Measurements from ENCODE around the gene RBM12. TPM values are rescaled to one million over a fixed set of nuclear protein-coding genes. Genes with fewer than 3 reads are reported as not detected.
A peak's percentile ranks its signal among the peaks of the same experiment; 100 is the strongest.

Gene RBM12
- total and polyA plus RNA-seq, 4 donors = 9.5 to 75.0 (median 39.4) TPM

DNA sequence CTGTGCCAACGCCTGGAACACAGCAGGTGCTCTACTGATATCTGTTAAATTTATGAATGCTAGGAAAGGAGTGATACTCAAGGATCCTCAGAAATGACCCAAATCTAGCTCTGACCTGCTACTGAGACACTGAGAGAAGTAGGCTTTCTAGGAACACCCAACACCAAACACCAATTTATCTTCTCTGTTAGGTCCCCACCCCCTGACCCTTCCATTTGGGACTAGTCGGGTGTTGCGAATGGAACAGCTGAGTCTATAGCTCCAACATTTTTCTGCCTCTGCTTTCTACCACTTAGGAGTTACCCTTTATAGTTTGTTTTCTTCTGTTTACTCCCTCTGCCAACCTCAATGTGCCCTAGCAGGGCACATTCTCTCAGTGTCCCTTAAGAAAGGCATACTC lies 24.0 kb downstream of the RBM12 start:
- Histone ChIP-seq H3K27ac (ENCODE audit: low read depth in 1 of 2, low read length in 1 of 2) (no peak overlapping the region), H3K9me3 (ENCODE audit: control insufficient read depth in 4 of 4, insufficient read depth in 3 of 4, low read length in 3 of 4) (no peaks in the 10 kb centered on the region), H3K9ac (ENCODE audit: insufficient read depth in 1 of 2, low read length in 2 of 2) (no peak overlapping the region), H3K4me3 (no peak overlapping the region), H3K27me3 (ENCODE audit: control insufficient read depth in 3 of 3, insufficient read depth in 3 of 3, low read length in 2 of 3) (no peaks in the 10 kb centered on the region), H3K36me3 (ENCODE audit: control insufficient read depth in 4 of 4, insufficient read depth in 4 of 4, low read length in 4 of 4) (peaks cover 0 to 2% (median 0%) of the 10 kb centered on the region in 4 donors), H3K4me1 (ENCODE audit: control insufficient read depth in 5 of 5, insufficient read depth in 5 of 5, low read length in 5 of 5) (peaks cover 8 to 23% (median 14%) of the 10 kb centered on the region in 5 donors)
- ATAC-seq (ENCODE audit: insufficient read depth, low FRiP score) (no peak), DNase-seq (no peak)
- WGBS, 2 donors = 87 to 95% methylated on average over 3 of the region's 3 CpGs
- TF ChIP-seq, protein P1, sequence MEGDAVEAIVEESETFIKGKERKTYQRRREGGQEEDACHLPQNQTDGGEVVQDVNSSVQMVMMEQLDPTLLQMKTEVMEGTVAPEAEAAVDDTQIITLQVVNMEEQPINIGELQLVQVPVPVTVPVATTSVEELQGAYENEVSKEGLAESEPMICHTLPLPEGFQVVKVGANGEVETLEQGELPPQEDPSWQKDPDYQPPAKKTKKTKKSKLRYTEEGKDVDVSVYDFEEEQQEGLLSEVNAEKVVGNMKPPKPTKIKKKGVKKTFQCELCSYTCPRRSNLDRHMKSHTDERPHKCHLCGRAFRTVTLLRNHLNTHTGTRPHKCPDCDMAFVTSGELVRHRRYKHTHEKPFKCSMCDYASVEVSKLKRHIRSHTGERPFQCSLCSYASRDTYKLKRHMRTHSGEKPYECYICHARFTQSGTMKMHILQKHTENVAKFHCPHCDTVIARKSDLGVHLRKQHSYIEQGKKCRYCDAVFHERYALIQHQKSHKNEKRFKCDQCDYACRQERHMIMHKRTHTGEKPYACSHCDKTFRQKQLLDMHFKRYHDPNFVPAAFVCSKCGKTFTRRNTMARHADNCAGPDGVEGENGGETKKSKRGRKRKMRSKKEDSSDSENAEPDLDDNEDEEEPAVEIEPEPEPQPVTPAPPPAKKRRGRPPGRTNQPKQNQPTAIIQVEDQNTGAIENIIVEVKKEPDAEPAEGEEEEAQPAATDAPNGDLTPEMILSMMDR (IDR thresholded peaks at IDR 0.05; ENCODE audit: control extremely low read depth, extremely low read depth) = no peak

DNA sequence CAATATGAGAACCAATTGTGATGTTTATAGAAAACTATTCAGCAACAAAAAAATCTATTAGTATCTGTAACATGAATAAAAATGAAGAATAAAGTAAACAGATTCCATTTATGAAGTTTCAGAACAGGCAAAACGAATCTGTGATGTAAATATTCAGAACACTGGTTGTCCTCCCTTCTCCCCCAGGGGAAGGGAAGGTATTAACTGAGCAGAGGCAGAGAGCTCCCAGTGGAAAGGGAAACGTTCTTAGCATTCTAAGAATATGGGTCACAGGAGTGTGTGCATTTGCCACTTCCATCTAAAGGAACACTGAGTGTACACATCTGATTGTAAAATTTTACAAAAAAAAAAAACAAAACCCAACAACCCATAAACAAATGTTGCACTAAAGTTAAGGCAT lies 25.9 kb downstream of the RBM12 start:
- DNase-seq = no peak
- H3K4me1 ChIP-seq (ENCODE audit: control insufficient read depth in 5 of 5, insufficient read depth in 5 of 5, low read length in 5 of 5) = peaks cover 12 to 23% (median 15%) of the 10 kb centered on the region in 5 donors
- TF ChIP-seq, protein P1 (IDR thresholded peaks at IDR 0.05; ENCODE audit: control extremely low read depth, extremely low read depth) = no peak
- peaks cover 0 to 2% (median 0%) of the 10 kb centered on the region in 4 donors for H3K36me3 ChIP-seq (ENCODE audit: control insufficient read depth in 4 of 4, insufficient read depth in 4 of 4, low read length in 4 of 4)
- no peaks in the 10 kb centered on the region for H3K9me3 ChIP-seq (ENCODE audit: control insufficient read depth in 4 of 4, insufficient read depth in 3 of 4, low read length in 3 of 4)
- H3K4me3 ChIP-seq = no peak overlapping the region
- H3K27me3 ChIP-seq (ENCODE audit: control insufficient read depth in 3 of 3, insufficient read depth in 3 of 3, low read length in 2 of 3) = no peaks in the 10 kb centered on the region
- WGBS, 2 donors = 45 to 56% methylated on average over 2 of the region's 2 CpGs
- H3K9ac ChIP-seq (ENCODE audit: insufficient read depth in 1 of 2, low read length in 2 of 2) = no peak overlapping the region
- H3K27ac ChIP-seq (ENCODE audit: low read depth in 1 of 2, low read length in 1 of 2) = no peak overlapping the region
- ATAC-seq (ENCODE audit: insufficient read depth, low FRiP score) = no peak

DNA sequence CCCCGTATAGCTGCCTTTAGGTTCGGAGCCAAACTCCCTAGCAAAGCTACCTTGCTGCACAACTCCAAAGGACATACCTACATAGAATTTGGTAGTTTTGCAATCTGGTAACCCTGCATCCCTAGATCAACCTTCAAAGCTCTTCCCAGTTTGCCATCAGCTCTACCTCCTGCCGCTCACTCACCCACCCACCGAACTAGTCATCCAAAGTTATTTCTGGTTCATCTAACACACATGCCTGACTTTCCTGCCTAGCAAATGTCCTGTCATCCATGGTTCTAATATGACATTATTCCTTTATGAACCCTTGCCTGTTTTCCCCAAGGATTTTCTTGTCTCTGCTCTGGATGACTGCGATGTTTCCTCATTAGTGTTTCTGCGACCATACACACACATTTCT lies 27.4 kb downstream of the RBM12 start:
- DNase-seq = no peak
- ATAC-seq (ENCODE audit: insufficient read depth, low FRiP score) = no peak
- Histone ChIP-seq H3K9ac (ENCODE audit: insufficient read depth in 1 of 2, low read length in 2 of 2) (no peak overlapping the region), H3K27me3 (ENCODE audit: control insufficient read depth in 3 of 3, insufficient read depth in 3 of 3, low read length in 2 of 3) (no peaks in the 10 kb centered on the region), H3K4me3 (no peak overlapping the region), H3K4me1 (ENCODE audit: control insufficient read depth in 5 of 5, insufficient read depth in 5 of 5, low read length in 5 of 5) (peaks cover 7 to 23% (median 15%) of the 10 kb centered on the region in 5 donors), H3K27ac (ENCODE audit: low read depth in 1 of 2, low read length in 1 of 2) (no peak overlapping the region), H3K36me3 (ENCODE audit: control insufficient read depth in 4 of 4, insufficient read depth in 4 of 4, low read length in 4 of 4) (peaks cover 0 to 2% (median under 1%) of the 10 kb centered on the region in 4 donors), H3K9me3 (ENCODE audit: control insufficient read depth in 4 of 4, insufficient read depth in 3 of 4, low read length in 3 of 4) (no peaks in the 10 kb centered on the region)
- WGBS, 2 donors = 96 to 99% methylated on average over 6 of the region's 6 CpGs
- TF ChIP-seq, protein P1 (IDR thresholded peaks at IDR 0.05; ENCODE audit: control extremely low read depth, extremely low read depth) = no peak

DNA sequence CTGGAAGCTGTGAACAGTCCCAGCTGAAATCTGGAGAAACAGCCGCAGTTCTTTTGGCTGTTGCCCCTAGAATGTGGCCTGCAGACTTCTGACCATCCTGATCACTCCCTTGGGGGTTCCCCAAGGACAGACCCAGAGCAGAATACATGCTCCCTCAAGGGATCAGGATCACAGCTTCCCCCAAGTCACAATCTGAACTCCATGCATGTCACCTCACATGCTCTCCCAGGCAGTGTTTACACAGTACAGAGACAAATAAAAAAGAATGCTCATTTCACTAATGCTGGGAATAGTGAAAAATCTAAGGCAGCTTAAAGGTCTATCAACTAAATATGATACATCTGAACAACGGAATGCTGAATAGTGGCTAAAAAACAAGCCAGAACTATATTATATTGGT lies 28.6 kb downstream of the RBM12 start:
- no peak for ATAC-seq (ENCODE audit: insufficient read depth, low FRiP score)
- Histone ChIP-seq H3K36me3 (ENCODE audit: control insufficient read depth in 4 of 4, insufficient read depth in 4 of 4, low read length in 4 of 4) (peaks cover 6 to 12% (median 7%) of the 10 kb centered on the region in 4 donors), H3K27me3 (ENCODE audit: control insufficient read depth in 3 of 3, insufficient read depth in 3 of 3, low read length in 2 of 3) (no peaks in the 10 kb centered on the region), H3K9me3 (ENCODE audit: control insufficient read depth in 4 of 4, insufficient read depth in 3 of 4, low read length in 3 of 4) (no peaks in the 10 kb centered on the region), H3K4me1 (ENCODE audit: control insufficient read depth in 5 of 5, insufficient read depth in 5 of 5, low read length in 5 of 5) (peaks cover 7 to 23% (median 15%) of the 10 kb centered on the region in 5 donors), H3K27ac (ENCODE audit: low read depth in 1 of 2, low read length in 1 of 2) (no peak overlapping the region), H3K4me3 (no peak overlapping the region), H3K9ac (ENCODE audit: insufficient read depth in 1 of 2, low read length in 2 of 2) (no peak overlapping the region)
- WGBS, 2 donors = 78 to 90% methylated on average over 2 of the region's 2 CpGs
- TF ChIP-seq, protein P1 (IDR thresholded peaks at IDR 0.05; ENCODE audit: control extremely low read depth, extremely low read depth) = no peak
- DNase-seq = peak in 2 of 3 donors; percentile 25 to 40

Data from lung (tissue), 12 donors.